Sigmoid colon (tissue), 4 donors: Measurements from ENCODE around the gene CDT1.

ENCODE experiments used
- CTCF ChIP-seq, 4 experiments: fragments of 450-650 bp in 3 of 4; fragments of 200-600 bp in 1 of 4; IDR thresholded peaks; one replicate each; pipeline ENCODE4 v1.5.1; 2016 to 2019; ENCODE audit warnings: antibody characterized with exemption in 4 of 4, mild to moderate bottlenecking in 3 of 4, moderate library complexity in 2 of 4
- EP300 ChIP-seq, 4 donors: sonication (generic); formaldehyde crosslinking; IDR thresholded peaks; one replicate each; pipeline ENCODE4 v1.6.1; 2017; ENCODE audit warnings: antibody characterized with exemption in 4 of 4
- POLR2A ChIP-seq, 2 donors: fragments of 450-650 bp; IDR thresholded peaks; one replicate each; pipeline ENCODE4 v1.6.1; 2016; ENCODE audit warnings: antibody characterized with exemption in 2 of 2, mild to moderate bottlenecking in 2 of 2, moderate library complexity in 2 of 2
- POLR2AphosphoS5 ChIP-seq, 4 donors: sonication (generic); formaldehyde crosslinking; IDR thresholded peaks; one replicate each; pipeline ENCODE4 v1.6.1; 2017; ENCODE audit warnings: antibody characterized with exemption in 4 of 4

GRCh38 chr16:88764913-88765349 is 38.7 kb upstream of the CDT1 start:
- no peak for TF ChIP-seq POLR2A (IDR thresholded peaks at IDR 0.05)
- TF ChIP-seq CTCF (IDR thresholded peaks at IDR 0.05): no peak
- TF ChIP-seq EP300 (IDR thresholded peaks at IDR 0.05): no peak
- TF ChIP-seq POLR2AphosphoS5 (IDR thresholded peaks at IDR 0.05): no peak
